HUES48 (cell line): ENCODE results near the gene CARD9.

ENCODE experiments used
- H3K27ac ChIP-seq: one replicate; pipeline ENCODE4 v1.7.0; 2013; ENCODE audit warnings: low read depth, low read length, inconsistent platforms
- H3K27me3 ChIP-seq: 2 replicates; pipeline ENCODE4 v1.6.1; 2013; ENCODE audit warnings: mild to moderate bottlenecking, low read length; ENCODE audit not compliant: control insufficient read depth, insufficient read depth
- H3K36me3 ChIP-seq: 2 replicates; pipeline ENCODE4 v1.6.1; 2013; ENCODE audit warnings: low read length; ENCODE audit not compliant: control insufficient read depth, insufficient read depth
- H3K4me1 ChIP-seq: 2 replicates; pipeline ENCODE4 v1.6.1; 2013; ENCODE audit warnings: mild to moderate bottlenecking, low read length; ENCODE audit not compliant: control insufficient read depth, insufficient read depth
- H3K4me3 ChIP-seq: 2 replicates; pipeline ENCODE4 v1.5.1; 2013; ENCODE audit warnings: mild to moderate bottlenecking, low read depth, low read length
- H3K9ac ChIP-seq: 2 replicates; pipeline ENCODE4 v1.6.1; 2013; ENCODE audit warnings: mild to moderate bottlenecking, low read depth, low read length, moderate library complexity
- H3K9me3 ChIP-seq: 2 replicates; pipeline ENCODE4 v1.6.1; 2013; ENCODE audit warnings: low read length; ENCODE audit not compliant: control insufficient read depth, insufficient read depth

CARD9 gene

GRCh38 chr9:136370687-136371532 lies 2.6 kb downstream of the CARD9 start:
- H3K27me3 ChIP-seq: no peaks in the 10 kb centered on the region
- peaks cover 17% of the 10 kb centered on the region for H3K36me3 ChIP-seq
- H3K9ac ChIP-seq: no peak overlapping the region
- H3K4me1 ChIP-seq: no peaks in the 10 kb centered on the region
- H3K27ac ChIP-seq: no peak overlapping the region
- no peaks in the 10 kb centered on the region for H3K9me3 ChIP-seq
- no peak overlapping the region for H3K4me3 ChIP-seq

- H3K9ac ChIP-seq: no peak overlapping the region
- no peaks in the 10 kb centered on the region for H3K9me3 ChIP-seq
- no peaks in the 10 kb centered on the region for H3K4me1 ChIP-seq
- peaks cover 8% of the 10 kb centered on the region for H3K36me3 ChIP-seq
- no peaks in the 10 kb centered on the region for H3K27me3 ChIP-seq
- H3K4me3 ChIP-seq: no peak overlapping the region
- H3K27ac ChIP-seq: no peak overlapping the region
Observed at GRCh38 chr9:136370037-136370436, 3.4 kb downstream of the CARD9 start.

- H3K27me3 ChIP-seq: no peaks in the 10 kb centered on the region
- no peaks in the 10 kb centered on the region for H3K36me3 ChIP-seq
- H3K27ac ChIP-seq: no peak overlapping the region
- no peaks in the 10 kb centered on the region for H3K9me3 ChIP-seq
- H3K9ac ChIP-seq: no peak overlapping the region
- no peak overlapping the region for H3K4me3 ChIP-seq
- H3K4me1 ChIP-seq: peaks cover 4% of the 10 kb centered on the region; the same call in 1 of the 2 replicates
Observed at GRCh38 chr9:136368190-136368589, 5.3 kb downstream of the CARD9 start.

GRCh38 chr9:136367296-136368145 lies 5.9 kb downstream of the CARD9 start:
- no peaks in the 10 kb centered on the region for H3K27me3 ChIP-seq
- peaks cover 4% of the 10 kb centered on the region; the same call in 1 of the 2 replicates for H3K4me1 ChIP-seq
- H3K9me3 ChIP-seq: no peaks in the 10 kb centered on the region
- H3K4me3 ChIP-seq: no peak overlapping the region
- H3K9ac ChIP-seq: no peak overlapping the region
- H3K27ac ChIP-seq: no peak overlapping the region
- no peaks in the 10 kb centered on the region for H3K36me3 ChIP-seq

GRCh38 chr9:136366826-136367225 lies 6.6 kb downstream of the CARD9 start:
- Histone ChIP-seq H3K27ac (no peak overlapping the region), H3K27me3 (no peaks in the 10 kb centered on the region), H3K9ac (no peak overlapping the region), H3K4me1 (peaks cover 4% of the 10 kb centered on the region; the same call in 1 of the 2 replicates), H3K4me3 (no peak overlapping the region), H3K9me3 (no peaks in the 10 kb centered on the region), H3K36me3 (peaks cover under 1% of the 10 kb centered on the region; the same call in 1 of the 2 replicates)

GRCh38 chr9:136365775-136366222 lies 7.7 kb downstream of the CARD9 start:
- Histone ChIP-seq H3K9me3 (no peaks in the 10 kb centered on the region), H3K9ac (no peak overlapping the region), H3K4me1 (peaks cover 4% of the 10 kb centered on the region; the same call in 1 of the 2 replicates), H3K4me3 (no peak overlapping the region), H3K36me3 (peaks cover 5% of the 10 kb centered on the region; the same call in 1 of the 2 replicates), H3K27me3 (no peaks in the 10 kb centered on the region), H3K27ac (no peak overlapping the region)

- H3K27ac ChIP-seq: no peak overlapping the region
- peaks cover 5% of the 10 kb centered on the region; the same call in 1 of the 2 replicates for H3K36me3 ChIP-seq
- no peak overlapping the region for H3K9ac ChIP-seq
Observed at GRCh38 chr9:136364942-136365774, 8.3 kb downstream of the CARD9 start.

GRCh38 chr9:136363949-136364748 lies 9.3 kb downstream of the CARD9 start:
- H3K4me1 ChIP-seq: peaks cover 4% of the 10 kb centered on the region; the same call in 1 of the 2 replicates
- no peak overlapping the region for H3K27ac ChIP-seq
- H3K9me3 ChIP-seq: no peaks in the 10 kb centered on the region
- H3K4me3 ChIP-seq: peak overlapping the region; percentile 79; the same call in 1 of the 2 replicates
- no peaks in the 10 kb centered on the region for H3K27me3 ChIP-seq
- peaks cover 5% of the 10 kb centered on the region; the same call in 1 of the 2 replicates for H3K36me3 ChIP-seq
- H3K9ac ChIP-seq: no peak overlapping the region

More at GRCh38 chr9:136364942-136365774, 8.3 kb downstream of the CARD9 start:
- Histone ChIP-seq H3K9me3 (no peaks in the 10 kb centered on the region), H3K4me1 (peaks cover 4% of the 10 kb centered on the region; the same call in 1 of the 2 replicates), H3K4me3 (no peak overlapping the region), H3K27me3 (no peaks in the 10 kb centered on the region)

GRCh38 chr9:136363106-136363948 lies 10.1 kb downstream of the CARD9 start, which contains the start of gene DNLZ:
Gene DNLZ, minus strand, starts transcription at chr9:136363744. Its CDS starts 30 bp downstream, at chr9:136363714.
- Histone ChIP-seq H3K27ac (peak within 1 kb of the TSS; percentile 90), H3K4me3 (peak within 1 kb of the TSS; percentile 79), H3K27me3 (no peaks in the 10 kb centered on the region), H3K36me3 (peaks cover 5% of the 10 kb centered on the region; the same call in 1 of the 2 replicates), H3K9me3 (no peaks in the 10 kb centered on the region), H3K4me1 (peaks cover 4% of the 10 kb centered on the region; the same call in 1 of the 2 replicates), H3K9ac (peak within 1 kb of the TSS; percentile 84)
